ENCODE measurements around the gene ELK4.

DNA sequence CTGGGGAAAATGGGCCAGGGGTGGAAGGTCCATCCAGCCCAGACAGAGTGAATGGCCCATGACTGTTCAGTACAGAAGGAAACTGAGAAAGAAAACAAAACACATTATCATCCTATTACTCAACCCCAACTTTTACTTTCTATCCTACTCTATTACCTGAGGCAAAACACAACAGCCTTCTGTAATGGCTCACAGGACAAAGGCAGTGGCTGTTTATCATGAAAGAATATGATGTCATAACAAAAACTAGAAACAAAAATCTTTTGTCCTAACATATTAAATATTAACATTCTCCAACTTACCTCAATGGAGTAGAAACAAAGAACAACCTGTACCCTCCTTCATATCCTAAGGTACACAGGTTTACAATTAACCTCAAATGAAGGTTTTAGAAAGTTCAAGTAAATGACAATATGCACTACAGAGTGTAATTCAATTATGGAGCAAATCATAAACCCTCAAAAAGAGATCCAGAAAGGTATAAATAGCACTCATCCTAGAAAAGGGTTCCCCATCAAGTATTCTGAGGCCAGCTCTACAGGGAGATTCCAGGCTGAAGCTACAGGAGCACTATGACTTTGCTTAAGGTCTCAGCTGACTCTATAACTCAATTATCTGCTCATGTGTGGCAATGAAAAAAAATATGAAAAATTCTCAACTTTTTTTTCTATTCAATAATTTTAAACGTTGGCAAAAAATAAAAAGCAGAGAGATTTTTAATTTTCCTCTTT lies 15.1 kb downstream of the ELK4 start:
- TF ChIP-seq, protein P1, sequence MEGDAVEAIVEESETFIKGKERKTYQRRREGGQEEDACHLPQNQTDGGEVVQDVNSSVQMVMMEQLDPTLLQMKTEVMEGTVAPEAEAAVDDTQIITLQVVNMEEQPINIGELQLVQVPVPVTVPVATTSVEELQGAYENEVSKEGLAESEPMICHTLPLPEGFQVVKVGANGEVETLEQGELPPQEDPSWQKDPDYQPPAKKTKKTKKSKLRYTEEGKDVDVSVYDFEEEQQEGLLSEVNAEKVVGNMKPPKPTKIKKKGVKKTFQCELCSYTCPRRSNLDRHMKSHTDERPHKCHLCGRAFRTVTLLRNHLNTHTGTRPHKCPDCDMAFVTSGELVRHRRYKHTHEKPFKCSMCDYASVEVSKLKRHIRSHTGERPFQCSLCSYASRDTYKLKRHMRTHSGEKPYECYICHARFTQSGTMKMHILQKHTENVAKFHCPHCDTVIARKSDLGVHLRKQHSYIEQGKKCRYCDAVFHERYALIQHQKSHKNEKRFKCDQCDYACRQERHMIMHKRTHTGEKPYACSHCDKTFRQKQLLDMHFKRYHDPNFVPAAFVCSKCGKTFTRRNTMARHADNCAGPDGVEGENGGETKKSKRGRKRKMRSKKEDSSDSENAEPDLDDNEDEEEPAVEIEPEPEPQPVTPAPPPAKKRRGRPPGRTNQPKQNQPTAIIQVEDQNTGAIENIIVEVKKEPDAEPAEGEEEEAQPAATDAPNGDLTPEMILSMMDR (conservative IDR thresholded peaks at IDR 0.05; ENCODE audit: low read depth, low read length): no peak
- TF ChIP-seq POLR2A (IDR thresholded peaks at IDR 0.05; ENCODE audit: low read depth, low read length) (no peak), RAD21 (IDR thresholded peaks at IDR 0.05; ENCODE audit: low read length) (no peak), MAFK (IDR thresholded peaks at IDR 0.05; ENCODE audit: low read depth, low read length) (no peak), SMC3 (IDR thresholded peaks at IDR 0.05; ENCODE audit: low read depth, low read length) (no peak), NFE2L2 (IDR thresholded peaks at IDR 0.05; ENCODE audit: low read depth, low read length) (no peak), BHLHE40 (IDR thresholded peaks at IDR 0.05; ENCODE audit: low read depth, low read length) (no peak), RFX5 (IDR thresholded peaks at IDR 0.05; ENCODE audit: low read depth, low read length) (no peak), CEBPB (IDR thresholded peaks at IDR 0.05; ENCODE audit: low read depth, low read length) (no peak), MAZ (IDR thresholded peaks at IDR 0.05; ENCODE audit: borderline replicate concordance, low read depth, low read length) (no peak), CHD1 (IDR thresholded peaks at IDR 0.05; ENCODE audit: low read depth, low read length) (no peak)
- TF ChIP-seq, protein P2, sequence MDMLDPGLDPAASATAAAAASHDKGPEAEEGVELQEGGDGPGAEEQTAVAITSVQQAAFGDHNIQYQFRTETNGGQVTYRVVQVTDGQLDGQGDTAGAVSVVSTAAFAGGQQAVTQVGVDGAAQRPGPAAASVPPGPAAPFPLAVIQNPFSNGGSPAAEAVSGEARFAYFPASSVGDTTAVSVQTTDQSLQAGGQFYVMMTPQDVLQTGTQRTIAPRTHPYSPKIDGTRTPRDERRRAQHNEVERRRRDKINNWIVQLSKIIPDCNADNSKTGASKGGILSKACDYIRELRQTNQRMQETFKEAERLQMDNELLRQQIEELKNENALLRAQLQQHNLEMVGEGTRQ (IDR thresholded peaks at IDR 0.05; ENCODE audit: low read depth, low read length): no peak
- TF ChIP-seq, protein P3, sequence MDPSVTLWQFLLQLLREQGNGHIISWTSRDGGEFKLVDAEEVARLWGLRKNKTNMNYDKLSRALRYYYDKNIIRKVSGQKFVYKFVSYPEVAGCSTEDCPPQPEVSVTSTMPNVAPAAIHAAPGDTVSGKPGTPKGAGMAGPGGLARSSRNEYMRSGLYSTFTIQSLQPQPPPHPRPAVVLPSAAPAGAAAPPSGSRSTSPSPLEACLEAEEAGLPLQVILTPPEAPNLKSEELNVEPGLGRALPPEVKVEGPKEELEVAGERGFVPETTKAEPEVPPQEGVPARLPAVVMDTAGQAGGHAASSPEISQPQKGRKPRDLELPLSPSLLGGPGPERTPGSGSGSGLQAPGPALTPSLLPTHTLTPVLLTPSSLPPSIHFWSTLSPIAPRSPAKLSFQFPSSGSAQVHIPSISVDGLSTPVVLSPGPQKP (IDR thresholded peaks at IDR 0.05; ENCODE audit: borderline replicate concordance, low read depth, low read length): no peak
